WERI-Rb-1 (cell line): ENCODE measurements around the gene HIVEP3.

Experiments used
- DNase-seq: peaks from one replicate; pipeline ENCODE4 v3.0.0-alpha.2; 2020
- H3K27ac ChIP-seq: fragments of 250-450 bp; sonication (Bioruptor Pico); 2 replicates; pipeline ENCODE4 v1.5.1; 2020; ENCODE audit warnings: mild to moderate bottlenecking, moderate library complexity
- H3K27me3 ChIP-seq: fragments of 250-450 bp; sonication (Bioruptor Pico); 2 replicates; pipeline ENCODE4 v1.5.1; 2021; ENCODE audit warnings: mild to moderate bottlenecking, low read depth, moderate library complexity; ENCODE audit not compliant: insufficient read depth, severe bottlenecking
- H3K36me3 ChIP-seq: fragments of 250-450 bp; sonication (Bioruptor Pico); 2 replicates; pipeline ENCODE4 v1.5.1; 2020; ENCODE audit warnings: mild to moderate bottlenecking, moderate library complexity
- H3K4me3 ChIP-seq: 2 replicates; pipeline ENCODE4 v1.5.1; 2011; ENCODE audit warnings: low read depth, mild to moderate bottlenecking, control low read depth, low read length
- H3K9me3 ChIP-seq: fragments of 250-450 bp; sonication (Bioruptor Pico); 2 replicates; pipeline ENCODE4 v1.5.1; 2021; ENCODE audit warnings: mild to moderate bottlenecking, moderate library complexity; ENCODE audit not compliant: severe bottlenecking
- TF ChIP-seq, protein P1 (sequence below): IDR thresholded peaks from 2 replicates; pipeline ENCODE4 v1.5.1; 2011; ENCODE audit warnings: low read depth, mild to moderate bottlenecking, control low read depth, inconsistent platforms, low read length

Gene HIVEP3

GRCh38 chr1:41592451-41593125 lies 326.1 kb downstream of the HIVEP3 start:
- TF ChIP-seq, protein P1, sequence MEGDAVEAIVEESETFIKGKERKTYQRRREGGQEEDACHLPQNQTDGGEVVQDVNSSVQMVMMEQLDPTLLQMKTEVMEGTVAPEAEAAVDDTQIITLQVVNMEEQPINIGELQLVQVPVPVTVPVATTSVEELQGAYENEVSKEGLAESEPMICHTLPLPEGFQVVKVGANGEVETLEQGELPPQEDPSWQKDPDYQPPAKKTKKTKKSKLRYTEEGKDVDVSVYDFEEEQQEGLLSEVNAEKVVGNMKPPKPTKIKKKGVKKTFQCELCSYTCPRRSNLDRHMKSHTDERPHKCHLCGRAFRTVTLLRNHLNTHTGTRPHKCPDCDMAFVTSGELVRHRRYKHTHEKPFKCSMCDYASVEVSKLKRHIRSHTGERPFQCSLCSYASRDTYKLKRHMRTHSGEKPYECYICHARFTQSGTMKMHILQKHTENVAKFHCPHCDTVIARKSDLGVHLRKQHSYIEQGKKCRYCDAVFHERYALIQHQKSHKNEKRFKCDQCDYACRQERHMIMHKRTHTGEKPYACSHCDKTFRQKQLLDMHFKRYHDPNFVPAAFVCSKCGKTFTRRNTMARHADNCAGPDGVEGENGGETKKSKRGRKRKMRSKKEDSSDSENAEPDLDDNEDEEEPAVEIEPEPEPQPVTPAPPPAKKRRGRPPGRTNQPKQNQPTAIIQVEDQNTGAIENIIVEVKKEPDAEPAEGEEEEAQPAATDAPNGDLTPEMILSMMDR = no peak
- Histone ChIP-seq H3K4me3 (no peak overlapping the region), H3K36me3 (no peaks in the 10 kb centered on the region), H3K27ac (no peak overlapping the region), H3K27me3 (no peaks in the 10 kb centered on the region), H3K9me3 (no peaks in the 10 kb centered on the region)
- no peak for DNase-seq

GRCh38 chr1:41591891-41592290 lies 326.8 kb downstream of the HIVEP3 start:
- Histone ChIP-seq H3K27ac (no peak overlapping the region), H3K4me3 (no peak overlapping the region), H3K27me3 (no peaks in the 10 kb centered on the region), H3K9me3 (no peaks in the 10 kb centered on the region), H3K36me3 (no peaks in the 10 kb centered on the region)
- no peak for DNase-seq
- TF ChIP-seq, protein P1 = no peak

DNA sequence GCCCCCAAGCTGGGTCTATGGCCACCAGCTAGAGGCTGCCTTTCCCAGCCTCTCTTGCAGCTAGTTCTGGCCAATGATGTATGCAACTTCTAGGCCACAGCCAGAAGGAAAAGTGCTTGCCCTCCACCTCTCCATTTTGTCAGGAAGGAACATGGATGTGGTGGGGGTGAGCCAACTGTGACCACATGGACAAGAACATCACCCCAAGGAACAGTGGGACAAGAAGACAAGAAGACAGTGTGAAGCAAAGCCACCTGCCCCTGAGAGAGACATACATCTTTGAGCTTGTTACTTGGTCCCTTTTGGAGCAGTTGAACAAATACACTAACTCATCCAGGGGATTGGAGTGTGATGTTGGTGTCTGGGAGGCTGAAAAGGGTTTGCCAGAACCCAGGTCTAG lies 328.4 kb downstream of the HIVEP3 start:
- TF ChIP-seq, protein P1 = no peak
- Histone ChIP-seq H3K27me3 (no peaks in the 10 kb centered on the region), H3K27ac (no peak overlapping the region), H3K9me3 (no peaks in the 10 kb centered on the region), H3K36me3 (no peaks in the 10 kb centered on the region), H3K4me3 (no peak overlapping the region)
- no peak for DNase-seq

- DNase-seq = no peak
- no peak overlapping the region for H3K27ac ChIP-seq
- no peaks in the 10 kb centered on the region for H3K36me3 ChIP-seq
- H3K27me3 ChIP-seq = no peaks in the 10 kb centered on the region
- no peaks in the 10 kb centered on the region for H3K9me3 ChIP-seq
- TF ChIP-seq, protein P1 = no peak
- no peak overlapping the region for H3K4me3 ChIP-seq
These were observed 329.3 kb downstream of the HIVEP3 start for GRCh38 chr1:41589395-41589794.

- Histone ChIP-seq H3K27me3 (no peaks in the 10 kb centered on the region), H3K27ac (no peak overlapping the region)
These were observed 330.3 kb downstream of the HIVEP3 start for GRCh38 chr1:41588334-41588875.

More at GRCh38 chr1:41588334-41588875, 330.3 kb downstream of the HIVEP3 start:
- no peak for DNase-seq
- TF ChIP-seq, protein P1 = no peak
- Histone ChIP-seq H3K9me3 (no peaks in the 10 kb centered on the region), H3K4me3 (no peak overlapping the region), H3K36me3 (no peaks in the 10 kb centered on the region)
